SIG-M5 treated with dmso at 0.1 percent for 504 hours (cell line): ENCODE measurements around the gene SH3YL1.

Source experiments
- DNase-seq: peaks from one replicate; lab custom pipeline; 2025; ENCODE audit not compliant: unreplicated experiment; lab: John Stamatoyannopoulos, UW

The SH3YL1 gene

DNA sequence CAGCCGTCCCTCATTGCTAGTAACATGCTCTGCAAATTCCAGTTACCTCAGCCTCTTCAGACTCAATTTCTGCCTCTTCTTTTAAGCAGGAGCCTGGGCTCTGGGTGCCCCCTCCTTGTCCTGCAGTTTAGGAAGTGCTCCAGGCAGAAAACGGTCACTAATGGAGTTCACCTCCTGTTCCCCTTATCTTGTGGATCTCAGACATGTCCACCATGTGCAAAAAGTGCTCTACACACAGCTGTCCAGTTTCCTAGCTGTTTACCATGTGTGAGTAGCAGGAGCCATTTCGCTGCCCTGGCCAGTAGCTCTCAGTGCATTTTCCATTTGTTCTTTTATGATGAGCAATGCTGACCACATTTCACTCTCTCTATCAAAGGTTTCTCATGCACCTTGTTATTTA lies 4.9 kb downstream of the SH3YL1 start:
- no peak for DNase-seq

DNA sequence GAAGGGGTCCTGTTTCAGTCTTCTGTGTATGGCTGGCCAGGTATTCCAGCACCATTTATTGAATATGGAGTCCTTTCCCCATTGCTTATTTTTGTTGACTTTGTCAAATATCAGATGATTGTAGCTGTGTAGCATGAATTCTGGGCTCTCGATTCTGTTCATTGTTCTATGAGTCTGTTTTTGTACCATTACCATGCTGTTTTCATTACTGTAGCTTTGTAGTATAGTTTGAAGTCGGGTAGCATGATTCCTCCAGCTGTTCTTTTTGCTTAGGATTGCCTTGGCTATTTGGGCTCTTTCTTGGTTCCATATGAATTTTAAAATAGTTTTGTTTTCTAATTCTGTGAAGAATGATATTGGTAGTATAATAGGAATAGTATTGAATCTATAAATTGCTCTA lies 6.0 kb downstream of the SH3YL1 start:
- DNase-seq: no peak

DNA sequence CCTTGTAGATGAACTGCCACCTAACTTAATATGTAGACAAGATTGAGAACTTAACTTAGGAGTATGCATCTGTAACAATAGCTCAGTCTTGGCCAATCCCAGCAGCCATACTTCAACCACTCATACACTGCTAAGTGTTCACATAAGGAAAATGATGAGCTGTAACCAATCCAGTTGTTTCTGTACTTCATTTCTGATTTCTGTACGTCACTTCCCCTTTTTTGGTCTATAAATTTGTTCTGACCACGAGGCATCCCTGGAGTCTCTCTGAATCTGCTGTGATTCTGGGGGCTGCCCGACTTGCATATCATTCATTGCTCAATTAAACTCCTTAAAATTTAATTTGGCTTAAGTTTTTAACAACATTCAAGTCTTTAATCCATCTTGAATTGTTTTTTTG lies 6.4 kb downstream of the SH3YL1 start:
- peak; percentile 40 for DNase-seq

DNA sequence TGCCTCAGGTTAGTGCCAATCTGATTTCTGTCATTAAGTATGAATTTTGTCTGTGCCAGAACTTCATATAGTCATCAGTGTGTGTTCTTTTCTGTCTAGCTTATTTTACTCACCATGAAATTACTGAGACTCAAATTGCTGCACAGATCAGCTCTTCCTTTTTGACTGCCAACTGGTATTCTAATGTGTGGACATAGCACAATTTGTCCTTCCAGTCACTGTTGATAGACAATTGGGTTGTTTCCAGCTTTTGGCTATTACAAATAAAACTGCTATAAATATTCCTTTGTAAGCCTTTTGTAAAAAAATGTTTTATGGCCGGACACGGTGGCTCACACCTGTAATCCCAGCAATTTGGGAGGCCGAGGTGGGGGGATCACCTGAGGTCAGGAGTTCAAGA lies 7.7 kb downstream of the SH3YL1 start:
- DNase-seq: no peak

DNA sequence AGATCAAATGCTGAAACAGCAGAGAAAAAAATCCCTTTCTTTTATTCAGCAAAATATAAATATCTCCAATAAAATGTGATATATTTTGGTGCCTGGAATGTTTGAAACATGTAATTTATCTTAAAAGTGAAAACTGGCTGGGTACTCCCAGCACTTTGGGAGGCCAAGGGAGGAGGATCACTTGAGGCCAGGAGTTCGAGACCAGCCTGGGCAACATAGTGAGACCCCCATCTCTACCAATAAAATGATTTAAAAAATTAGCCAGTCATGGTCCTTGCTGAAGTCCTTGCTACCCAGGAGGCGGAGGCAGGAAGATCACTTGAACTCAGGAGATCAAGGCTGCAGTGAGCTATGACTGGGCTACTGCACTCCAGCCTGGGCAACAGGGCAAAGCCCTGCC lies 8.6 kb downstream of the SH3YL1 start:
- DNase-seq: no peak

DNA sequence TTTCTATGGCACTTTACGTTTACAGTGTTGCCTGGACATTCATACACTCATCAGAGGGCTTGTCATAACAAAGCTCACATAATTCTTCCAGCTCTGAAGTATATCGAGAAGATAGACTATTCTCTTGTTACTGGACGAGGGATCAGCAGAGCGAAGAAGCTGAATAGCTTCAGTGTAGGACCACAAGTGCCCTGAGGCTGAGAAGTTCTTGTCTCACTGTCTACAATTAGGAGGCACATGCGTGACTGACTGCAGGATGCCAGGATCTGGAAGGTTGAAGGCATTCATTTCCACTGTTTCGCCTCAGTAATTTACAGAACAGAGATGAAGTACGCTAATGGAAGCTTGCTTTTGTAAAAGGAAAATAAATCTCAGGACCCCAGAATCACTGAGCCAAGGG lies 9.6 kb downstream of the SH3YL1 start:
- no peak for DNase-seq

DNA sequence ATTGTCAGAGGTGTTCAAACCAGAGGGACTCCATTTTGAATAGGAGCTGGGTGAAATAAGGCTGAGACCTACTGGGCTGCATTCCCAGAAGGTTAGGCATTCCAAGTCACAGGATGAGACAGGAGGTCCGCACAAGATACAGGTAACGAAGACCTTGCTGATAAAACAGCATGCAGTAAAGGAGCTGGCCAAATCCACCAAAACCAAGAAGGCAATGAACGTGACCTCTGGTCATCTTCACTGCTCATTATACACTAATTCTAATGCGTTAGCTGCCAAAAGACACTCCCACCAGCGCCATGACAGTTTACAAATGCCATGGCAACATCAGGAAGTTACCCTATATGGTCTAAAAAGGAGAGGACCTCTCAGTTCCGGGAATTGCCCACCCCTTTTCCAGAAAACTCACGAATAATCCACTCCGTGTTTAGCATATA lies 10.6 kb downstream of the SH3YL1 start:
- DNase-seq: no peak

DNA sequence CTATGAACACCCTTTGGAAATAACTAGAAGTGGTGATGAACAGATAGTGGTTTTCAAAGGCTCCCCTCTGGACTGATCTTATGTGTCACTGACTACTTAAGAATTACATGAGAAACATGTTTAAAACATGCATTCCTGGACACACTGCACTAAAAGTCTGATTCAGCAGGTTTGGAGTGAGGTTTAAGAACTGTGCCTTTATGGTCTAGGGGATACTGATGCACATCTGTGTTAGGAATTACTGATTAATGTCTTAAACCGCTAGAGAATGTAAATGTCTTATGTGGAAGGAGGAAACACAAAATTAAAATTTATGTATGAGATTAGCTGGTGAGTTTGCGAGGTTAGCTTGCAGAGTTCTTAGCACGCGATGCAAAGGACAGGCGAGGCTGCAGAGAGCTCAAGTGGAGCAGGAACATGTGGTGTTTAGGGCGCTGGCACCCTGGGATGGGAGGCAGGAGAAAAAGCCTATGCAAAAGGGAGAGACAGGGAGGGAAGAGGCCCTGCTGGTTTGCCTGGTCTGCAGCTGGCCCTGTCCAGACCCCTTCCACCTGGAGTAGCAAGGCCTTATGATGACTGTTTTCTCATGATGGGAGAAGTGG lies 11.7 kb downstream of the SH3YL1 start:
- no peak for DNase-seq

DNA sequence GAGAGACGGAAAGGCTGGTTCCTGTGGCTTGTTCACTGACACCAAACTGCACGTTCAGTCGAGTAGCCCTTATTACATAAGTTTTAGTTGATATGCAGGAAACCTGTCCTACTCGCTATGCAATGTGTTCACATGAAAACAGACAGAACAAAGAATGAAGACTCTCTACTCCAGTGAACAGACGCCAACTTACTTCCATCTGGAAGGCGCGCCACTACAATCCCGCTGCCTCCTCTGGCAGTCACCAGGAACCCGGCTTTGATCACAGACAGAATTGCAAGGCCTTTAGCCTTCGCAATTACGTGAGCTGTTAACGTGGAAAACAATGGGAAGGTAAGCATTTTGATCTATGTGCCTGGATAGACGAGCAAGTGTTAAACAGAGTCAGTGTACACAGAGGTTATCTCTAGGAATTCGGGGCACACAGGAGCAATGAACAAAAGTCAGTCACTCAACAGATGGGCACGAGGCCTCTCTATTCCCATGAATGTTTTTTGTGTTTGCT lies 14.2 kb downstream of the SH3YL1 start:
- DNase-seq: no peak

DNA sequence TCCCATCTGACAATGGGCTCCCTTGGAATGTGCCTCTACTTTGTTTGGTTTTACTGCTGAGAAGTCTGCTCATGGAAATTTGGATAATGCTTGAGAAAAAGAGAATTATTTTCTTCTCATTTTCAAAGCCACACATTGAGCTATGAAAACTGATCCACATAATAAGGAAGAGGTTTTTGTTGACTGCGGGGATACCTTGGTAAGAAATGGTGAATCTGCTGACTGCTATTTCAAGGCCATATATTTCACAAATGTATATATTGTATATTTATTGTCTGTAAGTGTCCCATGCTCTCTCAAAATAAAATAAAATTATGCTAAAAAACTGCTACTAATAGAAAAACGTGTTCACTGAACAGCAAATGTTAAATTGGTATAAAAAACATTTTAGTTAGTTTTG lies 15.1 kb downstream of the SH3YL1 start:
- no peak for DNase-seq

DNA sequence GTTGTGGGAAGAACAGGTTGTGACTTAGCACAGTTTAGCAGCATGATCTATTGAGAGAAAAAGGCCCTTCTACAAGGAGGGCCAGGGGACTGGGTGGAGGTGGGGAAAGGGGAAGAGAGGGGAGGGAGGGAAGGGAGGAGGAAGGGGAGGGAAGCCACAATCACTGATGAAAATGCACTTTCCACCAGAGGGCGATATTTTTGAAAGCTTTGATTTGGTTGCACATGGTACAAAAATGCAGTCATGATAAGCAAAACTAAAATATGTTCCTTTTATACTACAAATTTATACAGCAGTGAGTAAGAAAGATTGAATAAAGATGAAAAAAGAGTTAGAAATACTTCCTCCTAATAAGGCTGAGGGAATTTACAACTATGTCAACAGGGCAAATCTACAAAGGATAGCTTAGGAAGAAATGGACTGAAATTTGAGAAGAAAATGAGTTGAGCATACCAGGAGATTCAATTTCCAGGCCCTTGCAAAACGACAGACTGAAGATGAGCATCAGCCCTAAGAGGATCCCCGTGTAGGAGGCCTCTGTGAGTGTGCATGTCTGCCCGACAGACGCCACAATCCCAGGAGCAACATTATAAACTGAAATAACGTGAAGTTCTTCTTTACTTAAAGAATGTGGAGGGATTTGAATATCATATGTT lies 17.2 kb downstream of the SH3YL1 start:
- peak; percentile 63 for DNase-seq

DNA sequence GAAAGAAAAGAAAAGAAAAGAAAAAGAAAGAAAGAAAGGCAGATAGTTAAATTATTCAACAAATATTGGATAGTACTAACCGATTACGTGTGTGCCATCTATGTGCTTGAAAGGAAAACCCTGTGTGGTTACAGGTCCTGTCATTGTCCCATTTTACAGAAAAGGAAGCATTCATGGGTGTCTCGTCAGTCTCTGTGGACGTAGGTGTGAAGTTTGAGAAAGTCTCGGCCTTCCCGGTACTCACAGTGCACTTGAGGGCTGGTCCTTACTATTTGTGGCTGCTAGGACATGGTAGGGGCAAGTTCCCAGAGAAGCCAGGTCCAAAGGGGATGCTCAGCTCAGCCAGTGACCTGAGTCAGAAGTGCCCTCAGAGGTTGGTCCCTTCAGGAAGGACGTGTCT lies 19.3 kb downstream of the SH3YL1 start:
- no peak for DNase-seq

DNA sequence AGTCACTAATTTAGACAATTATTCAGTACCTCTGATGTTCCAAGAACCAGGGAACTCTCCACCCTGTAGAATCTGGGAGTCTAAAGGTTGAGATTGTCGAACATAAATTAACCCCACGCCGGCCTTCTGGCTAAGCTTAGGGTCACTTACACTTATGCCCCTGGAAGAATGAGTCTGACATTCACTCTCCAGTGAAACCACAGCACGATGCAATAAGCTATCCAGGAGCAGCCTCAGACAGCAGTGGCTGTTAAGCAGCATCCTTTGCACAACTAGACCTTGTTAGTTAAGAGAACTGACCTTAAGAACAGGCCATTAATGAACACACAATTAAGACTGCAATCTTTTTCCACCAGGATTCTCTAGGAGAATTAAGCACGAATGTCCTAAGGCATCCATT lies 25.0 kb downstream of the SH3YL1 start:
- DNase-seq: no peak

DNA sequence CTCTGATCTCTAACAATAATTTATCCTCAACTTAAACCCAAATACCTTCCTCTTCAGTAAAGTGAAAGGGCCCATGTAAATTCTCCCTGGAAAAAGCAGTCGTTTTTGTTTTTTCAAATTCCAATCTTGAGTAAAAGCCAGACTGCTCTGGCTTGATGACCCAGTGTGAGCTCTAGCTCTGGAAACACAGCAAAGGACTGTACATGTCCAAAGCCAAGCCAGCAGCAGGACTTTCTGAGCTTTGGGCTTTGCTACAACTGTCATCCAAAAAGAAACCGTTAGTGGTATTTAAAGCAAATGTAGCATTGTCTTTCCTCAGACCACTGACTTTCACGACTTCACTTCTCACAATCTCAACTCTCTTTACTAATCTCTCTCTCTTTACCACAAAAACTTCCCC lies 25.4 kb downstream of the SH3YL1 start:
- DNase-seq: no peak

DNA sequence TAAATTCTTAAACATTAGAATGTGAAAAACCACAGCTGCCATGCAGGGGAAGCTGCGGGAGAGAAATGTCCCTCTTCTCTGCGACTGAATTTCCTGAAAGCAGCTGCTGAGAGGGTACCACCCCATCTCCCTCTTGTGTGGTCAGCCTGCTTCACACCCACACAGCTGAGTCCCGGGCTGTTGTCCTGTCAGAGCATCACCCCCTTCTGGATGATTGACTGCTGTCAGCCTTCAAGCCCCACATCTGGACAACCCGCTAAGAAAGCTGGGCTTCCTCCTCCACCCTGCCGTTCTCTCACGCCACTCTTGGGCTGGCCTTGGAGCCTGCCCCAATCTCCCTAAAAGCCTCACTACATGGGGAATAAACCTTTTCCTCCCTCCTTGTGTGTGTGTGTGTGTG lies 26.0 kb downstream of the SH3YL1 start:
- no peak for DNase-seq

DNA sequence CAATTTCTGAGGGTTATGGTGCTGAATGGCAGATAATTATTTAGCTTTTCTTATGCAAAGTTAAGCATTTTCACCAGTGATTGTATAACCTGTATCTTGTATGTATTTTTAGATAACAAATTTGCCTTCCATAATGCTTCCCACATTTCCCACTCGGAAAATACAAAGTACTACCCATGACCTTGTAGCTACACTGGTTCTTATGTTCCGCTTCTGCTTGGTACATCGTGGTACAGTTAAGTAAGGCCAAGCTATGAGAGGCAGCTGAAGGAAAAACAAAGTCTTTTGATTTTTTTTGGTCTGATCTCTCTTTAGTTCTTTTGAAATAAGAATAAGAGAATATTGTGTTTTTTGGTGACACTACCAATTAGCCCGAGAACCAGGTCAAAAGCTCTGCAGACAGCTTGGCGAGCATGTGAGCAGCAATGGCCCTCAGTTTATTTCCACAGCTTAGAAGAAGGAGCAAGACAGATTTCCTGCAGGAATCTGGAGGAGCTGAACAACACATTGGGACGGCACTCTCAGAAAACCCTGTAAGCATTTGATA lies 26.8 kb downstream of the SH3YL1 start:
- DNase-seq: no peak

DNA sequence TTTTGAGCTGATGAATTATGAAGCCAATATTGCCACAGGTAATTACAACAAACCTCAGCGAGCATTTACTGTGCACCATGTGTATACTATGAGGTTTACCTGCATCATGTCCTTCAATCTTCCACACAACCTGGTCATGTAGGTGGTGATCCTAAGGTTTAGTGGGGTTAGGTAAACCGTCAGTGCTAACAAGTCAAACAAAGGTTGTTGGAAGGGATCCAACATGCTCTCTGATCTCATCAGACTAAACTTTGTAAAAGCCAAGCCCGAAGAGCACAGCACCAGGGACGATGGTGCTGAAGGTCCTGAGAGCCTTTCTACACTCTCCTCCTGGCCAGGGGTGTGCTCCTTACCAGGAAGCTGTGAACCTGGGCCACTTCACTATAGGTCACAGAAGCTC lies 29.4 kb downstream of the SH3YL1 start:
- no peak for DNase-seq

DNA sequence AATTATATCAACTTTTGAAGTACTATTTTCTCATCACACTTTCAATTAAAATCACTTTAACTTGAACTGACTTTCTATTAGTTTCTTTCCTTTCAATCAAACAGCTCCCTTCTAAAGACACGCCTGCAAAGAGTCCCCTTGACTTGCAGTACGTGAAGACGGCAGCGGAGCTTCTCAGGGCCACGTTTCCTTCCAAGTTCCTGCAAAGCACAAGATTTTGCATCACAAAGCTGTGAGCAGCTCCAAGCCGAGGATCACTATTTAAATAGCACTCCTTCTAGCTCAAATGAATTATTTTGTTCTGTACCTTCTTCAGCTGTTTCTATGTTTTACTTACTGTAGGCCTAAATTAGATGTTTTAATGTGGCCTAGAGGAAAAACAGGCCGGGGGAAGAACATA lies 30.8 kb downstream of the SH3YL1 start:
- no peak for DNase-seq

DNA sequence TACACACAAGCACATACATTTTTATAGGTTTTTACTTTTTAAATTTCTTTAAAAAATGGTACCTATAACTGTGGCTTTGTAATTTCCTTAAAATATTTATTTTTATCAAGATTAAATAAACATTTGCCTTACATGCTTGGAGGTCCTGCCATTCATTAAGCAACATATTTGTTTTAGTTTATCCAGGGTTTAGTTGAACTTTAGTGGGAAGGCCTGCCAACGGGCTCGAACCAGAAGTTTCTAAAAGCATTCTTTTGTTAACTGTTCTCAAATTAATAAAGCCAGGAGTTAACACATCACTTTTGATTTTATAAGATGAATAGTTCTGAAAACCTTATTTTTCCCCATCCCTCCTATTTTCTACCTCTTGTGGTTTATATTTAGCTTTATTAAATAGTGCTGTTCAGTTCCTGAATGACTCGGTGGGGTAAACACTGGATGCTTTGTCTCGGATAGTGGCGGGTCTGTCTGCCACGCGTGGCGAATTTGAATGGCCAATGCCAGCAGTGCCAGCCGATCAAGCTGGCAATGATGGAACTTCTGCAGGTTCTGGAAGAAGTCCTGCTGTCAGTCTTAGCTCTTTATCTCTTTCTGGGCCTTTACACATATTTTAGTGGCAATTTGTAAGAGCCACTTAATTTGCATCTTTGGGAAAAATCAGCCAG lies 32.2 kb downstream of the SH3YL1 start:
- DNase-seq: no peak

DNA sequence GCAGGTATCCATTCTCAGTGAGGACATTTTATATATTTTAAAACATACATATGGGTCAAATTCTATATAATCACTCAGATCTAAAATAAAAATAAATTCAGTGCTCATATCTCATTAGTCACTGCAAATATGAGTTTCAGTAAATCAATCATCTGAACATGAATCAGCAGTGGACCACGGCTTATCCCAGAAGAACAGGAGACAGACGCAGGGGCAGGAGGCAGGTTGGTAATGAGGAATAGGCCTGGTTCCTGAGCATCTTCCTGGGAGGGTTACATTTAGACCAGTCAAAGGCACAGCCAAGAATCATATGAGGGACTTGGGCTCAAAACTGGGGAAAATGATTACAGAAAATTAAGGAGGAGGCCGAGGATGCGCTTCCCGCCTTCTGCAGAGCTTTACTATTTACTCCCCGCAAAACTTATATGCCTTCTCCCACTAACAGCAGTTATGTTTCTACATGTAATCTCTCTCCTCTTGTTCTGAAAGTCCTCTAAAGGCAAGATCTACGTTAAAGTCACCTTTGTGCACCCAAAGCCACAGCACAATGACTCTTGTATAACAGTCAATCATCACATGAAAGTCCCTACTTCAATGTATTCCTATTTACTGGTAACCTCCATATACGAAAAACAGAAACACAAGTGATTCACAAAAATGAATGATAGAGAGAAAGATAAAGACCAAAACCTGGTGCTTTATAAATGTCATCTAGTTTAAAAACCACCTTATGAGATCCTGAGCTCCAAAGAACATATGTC lies 35.1 kb downstream of the SH3YL1 start:
- DNase-seq: no peak

DNA sequence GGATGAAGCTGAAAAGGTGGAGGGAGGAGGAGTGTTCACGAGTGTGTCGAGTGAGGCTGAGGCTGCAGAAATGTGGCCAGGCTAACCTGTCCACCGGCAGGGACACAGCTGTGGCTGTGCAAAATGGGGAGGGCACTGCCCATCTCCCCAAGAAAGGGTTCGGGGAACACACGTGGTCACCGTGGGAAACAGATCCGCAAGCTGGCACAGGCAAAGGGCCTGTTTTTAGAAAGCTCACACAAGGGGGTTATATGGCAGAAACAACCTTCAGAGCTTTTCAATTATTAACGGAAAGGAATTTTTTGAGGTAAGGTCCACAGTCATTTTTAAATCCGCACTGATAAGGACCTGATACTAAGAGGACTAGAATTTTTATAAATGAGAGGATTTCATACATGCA lies 35.7 kb downstream of the SH3YL1 start:
- DNase-seq: no peak
